Measurements from ENCODE around the gene PTGR3.
A peak's percentile ranks its signal among the peaks of the same experiment; 100 is the strongest.

Gene PTGR3

GRCh38 chr18:75209129-75209950 is at the start of gene PTGR3 (continued):
- TF ChIP-seq ZBTB44 (tag by site-specific recombination; IDR thresholded peaks at IDR 0.05) (0 out of 2 replicates have a peak, but pooled peaks have one; percentile 50), GLIS2 (tag by site-specific recombination; IDR thresholded peaks at IDR 0.05) (peak; percentile 56), ZNF37A (tag by site-specific recombination; IDR thresholded peaks at IDR 0.05) (0 out of 2 replicates have a peak, but pooled peaks have one; percentile 3), YY1 (tag by site-specific recombination; IDR thresholded peaks at IDR 0.05) (peak; percentile 19; the same call in 1 of the 2 replicates), ZNF398 (tag by site-specific recombination; IDR thresholded peaks at IDR 0.05) (peak; percentile 78), ZNF24 (tag by site-specific recombination; IDR thresholded peaks at IDR 0.05) (no peak), ZNF19 (tag by site-specific recombination; IDR thresholded peaks at IDR 0.05; ENCODE audit: low read depth) (no peak), KLF1 (tag by site-specific recombination; IDR thresholded peaks at IDR 0.05) (peak; percentile 31; the same call in 1 of the 2 replicates), ZNF513 (tag by site-specific recombination; IDR thresholded peaks at IDR 0.05) (no peak), ZNF707 (tag by site-specific recombination; IDR thresholded peaks at IDR 0.05) (no peak), WT1 (tag by site-specific recombination; IDR thresholded peaks at IDR 0.05) (no peak), ZNF174 (tag by site-specific recombination; IDR thresholded peaks at IDR 0.05) (no peak), ZBTB8A (tag by site-specific recombination; IDR thresholded peaks at IDR 0.05) (0 out of 2 replicates have a peak, but pooled peaks have one; percentile 11), TCF7L2 (IDR thresholded peaks at IDR 0.05; ENCODE audit: borderline replicate concordance, low read depth, low read length) (peak; percentile 66; the same call in 1 of the 2 replicates)
- TF ChIP-seq, protein P1, sequence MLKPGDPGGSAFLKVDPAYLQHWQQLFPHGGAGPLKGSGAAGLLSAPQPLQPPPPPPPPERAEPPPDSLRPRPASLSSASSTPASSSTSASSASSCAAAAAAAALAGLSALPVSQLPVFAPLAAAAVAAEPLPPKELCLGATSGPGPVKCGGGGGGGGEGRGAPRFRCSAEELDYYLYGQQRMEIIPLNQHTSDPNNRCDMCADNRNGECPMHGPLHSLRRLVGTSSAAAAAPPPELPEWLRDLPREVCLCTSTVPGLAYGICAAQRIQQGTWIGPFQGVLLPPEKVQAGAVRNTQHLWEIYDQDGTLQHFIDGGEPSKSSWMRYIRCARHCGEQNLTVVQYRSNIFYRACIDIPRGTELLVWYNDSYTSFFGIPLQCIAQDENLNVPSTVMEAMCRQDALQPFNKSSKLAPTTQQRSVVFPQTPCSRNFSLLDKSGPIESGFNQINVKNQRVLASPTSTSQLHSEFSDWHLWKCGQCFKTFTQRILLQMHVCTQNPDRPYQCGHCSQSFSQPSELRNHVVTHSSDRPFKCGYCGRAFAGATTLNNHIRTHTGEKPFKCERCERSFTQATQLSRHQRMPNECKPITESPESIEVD (tag by site-specific recombination; IDR thresholded peaks at IDR 0.05), result no peak
- TF ChIP-seq, protein P2, sequence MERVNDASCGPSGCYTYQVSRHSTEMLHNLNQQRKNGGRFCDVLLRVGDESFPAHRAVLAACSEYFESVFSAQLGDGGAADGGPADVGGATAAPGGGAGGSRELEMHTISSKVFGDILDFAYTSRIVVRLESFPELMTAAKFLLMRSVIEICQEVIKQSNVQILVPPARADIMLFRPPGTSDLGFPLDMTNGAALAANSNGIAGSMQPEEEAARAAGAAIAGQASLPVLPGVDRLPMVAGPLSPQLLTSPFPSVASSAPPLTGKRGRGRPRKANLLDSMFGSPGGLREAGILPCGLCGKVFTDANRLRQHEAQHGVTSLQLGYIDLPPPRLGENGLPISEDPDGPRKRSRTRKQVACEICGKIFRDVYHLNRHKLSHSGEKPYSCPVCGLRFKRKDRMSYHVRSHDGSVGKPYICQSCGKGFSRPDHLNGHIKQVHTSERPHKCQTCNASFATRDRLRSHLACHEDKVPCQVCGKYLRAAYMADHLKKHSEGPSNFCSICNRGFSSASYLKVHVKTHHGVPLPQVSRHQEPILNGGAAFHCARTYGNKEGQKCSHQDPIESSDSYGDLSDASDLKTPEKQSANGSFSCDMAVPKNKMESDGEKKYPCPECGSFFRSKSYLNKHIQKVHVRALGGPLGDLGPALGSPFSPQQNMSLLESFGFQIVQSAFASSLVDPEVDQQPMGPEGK (tag by site-specific recombination; IDR thresholded peaks at IDR 0.05), result peak; percentile 20; the same call in 1 of the 2 replicates

DNA sequence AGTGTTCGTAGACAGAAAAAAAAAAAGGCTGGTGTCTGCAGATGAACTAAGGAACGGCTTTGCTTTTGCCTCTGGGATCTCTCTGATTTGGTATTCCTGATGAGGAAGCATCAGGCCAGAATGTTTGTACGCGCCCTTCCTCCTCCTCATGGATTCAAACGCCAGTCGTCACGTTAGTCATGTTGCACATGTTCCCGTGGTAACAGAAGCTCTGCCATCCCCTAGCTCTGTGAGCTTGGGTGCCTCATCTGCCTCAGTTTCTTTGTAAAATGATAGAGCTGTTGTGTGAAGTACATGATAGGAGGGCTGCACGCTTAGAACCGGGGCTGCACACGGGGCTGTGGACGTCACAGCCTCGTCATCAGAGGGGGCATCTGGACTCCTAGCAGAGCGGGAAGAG is 48.7 kb upstream of the PTGR3 start:
- ChIA-PET CTCF (interaction anchor here (0.5 kb wide), 1 partner anchor 31 kb away, joined by 4 read pairs; no protein-coding TSS in a partner anchor), POLR2A (no interaction called here)
- Histone ChIP-seq H3K4me1 (ENCODE audit: control insufficient read depth, insufficient read depth, low read length) (peaks cover 7% of the 10 kb centered on the region), H3K9me3 (ENCODE audit: control insufficient read depth, insufficient read depth, low read depth, low read length) (no peaks in the 10 kb centered on the region), H3K36me3 (ENCODE audit: control insufficient read depth in 2 of 2, insufficient read depth in 1 of 2, low read length in 2 of 2) (no peaks in the 10 kb centered on the region), H3K4me3 (ENCODE audit: low read depth, low read length) (no peak overlapping the region), H3K27ac (ENCODE audit: extremely low read depth, low read depth, low read length) (no peak overlapping the region)
- no peak for TF ChIP-seq ELK4 (IDR thresholded peaks at IDR 0.05; ENCODE audit: borderline replicate concordance, low read depth, low read length)
- TF ChIP-seq, protein P3, sequence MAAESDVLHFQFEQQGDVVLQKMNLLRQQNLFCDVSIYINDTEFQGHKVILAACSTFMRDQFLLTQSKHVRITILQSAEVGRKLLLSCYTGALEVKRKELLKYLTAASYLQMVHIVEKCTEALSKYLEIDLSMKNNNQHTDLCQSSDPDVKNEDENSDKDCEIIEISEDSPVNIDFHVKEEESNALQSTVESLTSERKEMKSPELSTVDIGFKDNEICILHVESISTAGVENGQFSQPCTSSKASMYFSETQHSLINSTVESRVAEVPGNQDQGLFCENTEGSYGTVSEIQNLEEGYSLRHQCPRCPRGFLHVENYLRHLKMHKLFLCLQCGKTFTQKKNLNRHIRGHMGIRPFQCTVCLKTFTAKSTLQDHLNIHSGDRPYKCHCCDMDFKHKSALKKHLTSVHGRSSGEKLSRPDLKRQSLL (tag by site-specific recombination; IDR thresholded peaks at IDR 0.05), result no peak
- no peak for TF ChIP-seq ZNF624 (tag by site-specific recombination; IDR thresholded peaks at IDR 0.05)
